GM19351 (cell line): ENCODE data around the gene PTH2R.
A peak's percentile ranks its signal among the peaks of the same experiment; 100 is the strongest.
"Not testable (repeated sequence)": the region's sequence is repeated elsewhere in the genome, so short reads cannot be mapped to it uniquely, and the experiment has no call there.

Source experiments
- ATAC-seq: cut with Tn5 transposase; IDR thresholded peaks from one replicate; pipeline ENCODE4 v1.9.1; 2021; ENCODE audit warnings: mild to moderate bottlenecking, moderate library complexity; ENCODE audit not compliant: unreplicated experiment

The PTH2R gene

DNA sequence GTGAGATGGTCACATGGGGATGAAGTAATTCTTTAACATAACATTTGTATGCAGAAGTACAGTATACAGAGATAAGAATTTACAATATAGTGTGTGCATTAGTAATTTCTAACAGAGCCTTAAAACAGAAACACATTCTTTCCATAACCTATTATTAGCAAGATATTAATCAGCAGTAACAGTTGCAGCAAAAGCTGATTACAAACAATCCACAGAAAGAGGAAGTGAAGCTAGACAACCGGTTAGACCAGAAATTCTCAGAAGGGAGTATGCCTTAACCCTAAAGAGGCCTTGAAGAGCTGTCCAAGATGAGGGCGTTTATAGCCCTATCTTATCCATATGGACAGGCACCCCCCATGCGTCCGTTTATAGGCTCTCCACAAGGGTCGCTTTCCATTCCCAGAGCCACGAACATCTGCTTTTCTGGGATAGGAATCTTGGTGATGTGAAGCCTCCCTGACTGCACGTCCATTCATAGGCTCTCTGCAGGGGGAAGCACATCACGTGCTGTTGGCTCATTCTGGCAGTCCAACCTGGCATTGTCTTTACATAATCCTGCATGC, 75.9 kb downstream of the PTH2R start:
- not testable (repeated sequence) for ATAC-seq

GRCh38 chr2:208485390-208485789, 78.8 kb downstream of the PTH2R start:
- ATAC-seq = no peak

DNA sequence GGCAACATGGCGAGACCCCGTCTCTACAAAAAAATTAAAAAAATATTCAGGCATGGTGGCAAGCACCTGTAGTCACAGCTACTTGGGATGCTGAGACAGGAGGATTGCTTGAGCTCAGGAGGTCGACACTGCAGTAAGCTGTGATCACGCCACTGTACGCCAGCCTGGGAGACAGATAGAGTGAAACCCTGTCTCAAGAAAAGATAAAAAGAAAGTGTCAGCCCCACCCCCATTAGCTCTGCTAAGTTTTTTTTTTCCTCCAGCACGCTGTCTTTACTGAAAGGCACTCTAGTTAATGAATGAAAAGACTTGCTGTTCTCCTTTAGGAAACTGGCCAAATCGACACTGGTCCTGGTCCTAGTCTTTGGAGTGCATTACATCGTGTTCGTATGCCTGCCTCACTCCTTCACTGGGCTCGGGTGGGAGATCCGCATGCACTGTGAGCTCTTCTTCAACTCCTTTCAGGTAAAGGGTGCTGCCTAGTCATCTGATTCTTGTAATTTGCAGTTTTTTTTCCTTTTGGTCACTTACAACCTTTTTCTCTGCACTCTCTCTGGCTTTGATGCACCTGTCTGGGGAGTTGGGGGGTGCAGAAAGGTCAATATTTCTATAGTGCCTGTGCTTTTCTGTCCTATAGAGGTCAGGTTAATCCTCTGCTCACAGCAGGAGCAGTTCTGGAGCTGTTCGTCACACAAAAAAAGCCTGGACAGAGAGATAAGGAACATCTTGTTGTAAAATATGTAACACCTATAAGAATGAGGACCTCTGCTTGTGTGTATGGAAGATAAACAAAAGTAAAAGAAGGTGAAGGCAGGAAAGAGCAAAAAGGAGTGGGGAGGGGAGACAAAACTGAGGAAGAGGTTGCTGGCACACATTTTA, 82.3 kb downstream of the PTH2R start:
- no peak for ATAC-seq

GRCh38 chr2:208489687-208490086, 83.1 kb downstream of the PTH2R start:
- no peak for ATAC-seq

DNA sequence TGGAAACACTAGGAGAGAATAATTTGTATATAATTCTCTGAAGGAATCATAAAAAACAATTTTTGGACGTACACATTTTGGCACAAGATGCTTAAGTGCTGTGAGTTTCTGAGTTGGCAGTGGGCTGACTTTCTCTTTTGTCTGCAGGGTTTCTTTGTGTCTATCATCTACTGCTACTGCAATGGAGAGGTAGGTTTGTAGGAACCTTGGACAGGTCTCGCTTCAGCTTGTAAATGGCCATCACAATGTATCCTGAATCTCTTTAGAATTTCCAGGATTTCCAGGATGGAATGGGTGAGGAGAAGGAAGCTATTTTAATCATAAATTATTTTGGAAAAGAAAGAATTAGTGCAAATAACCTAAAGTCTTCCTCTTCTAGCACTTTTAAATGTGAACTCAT, 83.9 kb downstream of the PTH2R start:
- ATAC-seq = no peak

GRCh38 chr2:208491641-208492040, 85.0 kb downstream of the PTH2R start:
- ATAC-seq = no peak

- no peak for ATAC-seq
Measured at GRCh38 chr2:208492069-208492468, 85.5 kb downstream of the PTH2R start.

DNA sequence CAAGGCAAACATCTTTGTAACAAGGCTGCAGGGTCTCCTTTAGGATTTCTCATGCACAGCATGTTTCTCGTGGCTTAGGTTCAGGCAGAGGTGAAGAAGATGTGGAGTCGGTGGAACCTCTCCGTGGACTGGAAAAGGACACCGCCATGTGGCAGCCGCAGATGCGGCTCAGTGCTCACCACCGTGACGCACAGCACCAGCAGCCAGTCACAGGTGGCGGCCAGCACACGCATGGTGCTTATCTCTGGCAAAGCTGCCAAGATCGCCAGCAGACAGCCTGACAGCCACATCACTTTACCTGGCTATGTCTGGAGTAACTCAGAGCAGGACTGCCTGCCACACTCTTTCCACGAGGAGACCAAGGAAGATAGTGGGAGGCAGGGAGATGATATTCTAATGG, 86.6 kb downstream of the PTH2R start:
- no peak for ATAC-seq

DNA sequence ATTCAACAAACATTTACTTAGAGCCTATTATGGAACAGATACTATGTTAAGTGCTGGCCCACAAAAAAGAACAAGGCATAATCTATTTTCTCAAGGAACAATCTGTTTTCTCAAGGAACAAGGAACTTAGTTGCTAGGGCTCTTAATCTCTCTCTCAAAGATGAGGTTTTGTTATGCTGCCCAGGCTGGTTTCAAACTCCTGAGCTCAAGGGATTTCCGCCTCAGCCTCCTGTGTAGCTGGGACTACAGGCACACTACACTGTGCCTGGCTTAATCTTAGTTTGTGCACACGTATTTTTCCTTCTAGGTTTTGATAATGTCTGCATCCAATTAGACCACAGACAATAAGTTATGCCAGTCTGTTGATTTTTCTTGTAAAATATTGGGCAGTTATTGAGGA, 89.5 kb downstream of the PTH2R start:
- ATAC-seq = no peak

GRCh38 chr2:208501206-208501605, 94.6 kb downstream of the PTH2R start:
- no peak for ATAC-seq

GRCh38 chr2:208502288-208502687, 95.7 kb downstream of the PTH2R start:
- no peak for ATAC-seq

DNA sequence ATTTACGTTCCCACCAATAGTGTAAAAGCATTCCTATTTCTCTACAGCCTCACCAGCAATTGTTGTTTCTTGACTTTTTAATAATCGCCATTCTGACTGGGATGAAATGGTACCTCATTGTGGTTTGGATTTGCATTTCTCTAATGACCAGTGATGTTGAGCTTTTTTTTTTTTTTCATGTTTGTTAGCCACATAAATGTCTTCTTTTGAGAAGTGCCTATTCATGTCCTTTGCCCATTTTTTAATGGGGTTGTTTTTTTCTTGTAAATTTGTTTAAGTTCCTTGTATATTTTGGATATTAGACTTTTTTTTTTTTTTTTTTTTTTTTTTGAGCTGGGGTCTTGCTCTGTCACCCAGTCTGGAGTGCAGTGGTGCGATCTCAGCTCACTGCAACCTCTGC, 98.8 kb downstream of the PTH2R start:
- not testable (repeated sequence) for ATAC-seq

DNA sequence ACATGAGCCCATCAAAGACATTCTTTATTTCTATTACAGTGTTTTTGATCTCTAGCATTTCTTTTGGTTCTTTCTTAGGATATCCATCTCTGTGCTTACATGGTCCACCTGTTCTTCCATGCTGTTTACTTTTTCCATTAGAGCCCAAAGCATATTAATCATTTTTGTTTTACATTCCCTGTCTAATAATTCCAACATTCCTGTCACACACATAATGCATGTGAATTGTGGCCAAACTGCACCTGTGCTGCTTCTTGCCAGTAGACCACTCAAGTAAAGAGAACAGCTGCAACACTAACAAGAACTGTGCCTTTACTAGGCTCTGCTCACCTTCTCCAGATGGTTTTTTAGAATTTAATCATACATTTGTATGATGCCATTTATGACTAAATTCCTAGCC, 103.0 kb downstream of the PTH2R start:
- no peak for ATAC-seq

- ATAC-seq = no peak
Measured at GRCh38 chr2:208511016-208511415, 104.4 kb downstream of the PTH2R start.

DNA sequence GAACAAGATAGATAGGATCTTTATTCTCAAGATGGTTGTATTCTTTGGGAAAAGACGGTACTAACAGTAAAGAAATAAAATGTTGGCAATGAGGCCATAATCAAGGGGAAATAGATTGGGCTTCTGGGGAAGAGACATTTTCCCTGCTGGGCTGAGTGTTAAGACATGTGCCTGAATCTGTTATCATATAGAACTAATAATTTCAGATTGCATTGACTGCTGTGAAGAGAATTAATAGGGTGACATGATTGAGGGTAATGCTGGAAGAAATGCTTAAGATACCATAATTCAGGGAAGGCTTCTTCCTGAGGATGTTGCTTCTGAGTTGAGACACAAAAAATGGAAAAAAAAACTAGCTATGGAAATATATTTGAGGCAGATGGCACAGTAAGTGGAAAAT, 105.0 kb downstream of the PTH2R start:
- ATAC-seq = no peak

DNA sequence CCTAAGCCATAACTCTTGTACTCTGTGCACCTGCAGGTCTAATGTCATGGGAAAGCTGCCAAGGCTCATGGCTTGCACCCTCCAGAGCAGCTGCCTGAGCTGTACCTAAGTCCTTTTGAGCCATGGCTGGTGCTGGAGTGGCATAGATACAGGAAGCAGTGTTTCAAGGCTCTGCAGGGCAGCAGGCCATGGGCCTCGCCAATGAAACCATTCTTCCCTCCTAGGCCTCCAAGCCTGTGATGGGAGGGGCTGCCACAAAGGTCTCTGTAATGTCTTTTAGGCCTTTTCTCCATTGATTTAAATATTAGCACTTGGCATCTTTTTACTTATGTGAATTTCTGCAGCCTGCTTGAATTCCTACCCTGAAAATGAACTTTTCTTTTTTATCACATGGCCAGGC, 108.5 kb downstream of the PTH2R start:
- no peak for ATAC-seq

DNA sequence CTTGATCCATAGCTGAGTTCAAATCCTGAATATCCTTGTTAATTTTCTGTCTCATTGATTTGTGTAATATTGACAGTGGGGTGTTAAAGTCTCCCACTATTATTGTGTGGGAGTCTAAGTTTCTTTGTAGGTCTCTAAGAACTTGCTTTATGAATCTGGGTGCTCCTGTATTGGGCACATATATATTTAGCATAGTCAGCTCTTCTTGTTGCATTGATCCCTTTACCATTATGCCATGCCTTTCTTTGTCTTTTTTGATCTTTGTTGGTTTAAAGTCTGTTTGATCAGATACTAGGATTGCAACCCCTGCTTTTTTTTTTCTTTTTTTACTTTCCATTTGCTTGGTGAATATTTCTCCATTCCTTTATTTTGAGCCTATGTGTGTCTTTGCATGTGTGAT, 116.5 kb downstream of the PTH2R start:
- ATAC-seq = not testable (repeated sequence)

DNA sequence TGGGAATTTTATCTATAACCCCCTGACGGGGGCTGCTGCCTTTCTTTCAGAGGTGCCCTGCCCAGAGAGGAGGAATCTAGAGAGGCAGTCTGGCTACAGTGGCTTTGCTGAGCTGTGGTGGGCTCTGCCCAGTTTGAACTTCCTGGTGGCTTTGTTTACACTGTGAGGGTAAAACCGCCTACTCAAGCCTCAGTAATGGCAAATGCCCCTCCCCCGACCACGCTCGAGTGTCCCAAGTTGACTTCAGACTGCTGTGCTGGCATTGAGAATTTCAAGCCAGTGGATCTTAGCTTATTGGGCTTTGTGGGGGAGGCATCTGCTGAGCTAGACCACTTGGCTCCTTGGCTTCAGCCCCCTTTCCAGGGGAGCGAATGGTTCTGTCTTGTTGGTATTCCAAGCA, 118.6 kb downstream of the PTH2R start:
- ATAC-seq = not testable (repeated sequence)

GRCh38 chr2:208529796-208530195, 123.2 kb downstream of the PTH2R start:
- ATAC-seq = no peak

DNA sequence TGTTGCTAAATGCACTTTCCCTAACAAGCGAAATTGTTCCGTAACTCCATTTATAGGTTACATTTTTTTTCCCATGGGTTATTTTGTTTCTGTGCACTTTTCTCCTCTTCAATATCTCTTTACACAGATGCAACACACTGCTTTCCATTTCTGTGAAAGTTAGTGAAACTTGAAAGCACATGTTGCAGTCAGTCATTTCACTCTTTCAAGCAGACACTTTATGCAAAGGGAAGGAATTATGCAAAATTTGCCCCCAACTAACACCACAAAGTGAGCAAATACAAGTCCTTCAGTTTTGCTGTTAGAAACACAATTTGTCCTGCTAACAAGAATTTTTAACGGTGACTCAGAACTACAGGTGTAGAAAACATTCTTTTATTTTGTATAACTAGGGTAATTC, 124.8 kb downstream of the PTH2R start:
- peak; percentile 78 for ATAC-seq

DNA sequence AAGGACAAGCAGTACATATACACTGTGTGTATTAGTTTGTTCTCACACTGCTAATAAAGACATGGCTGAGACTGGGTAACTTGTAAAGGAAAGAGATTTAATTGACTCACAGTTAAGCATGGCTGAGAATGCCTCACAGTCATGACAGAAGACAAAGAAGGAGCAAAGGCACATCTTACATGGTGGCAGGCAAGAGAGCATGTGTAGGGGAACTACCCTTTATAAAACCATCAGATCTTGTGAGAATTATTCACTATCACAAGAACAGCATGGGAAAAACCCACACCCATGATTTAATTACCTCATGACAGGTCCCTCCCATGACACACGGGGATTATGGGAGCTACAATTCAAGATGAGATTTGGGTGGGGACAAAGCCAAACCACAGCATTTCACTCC, 129.0 kb downstream of the PTH2R start:
- not testable (repeated sequence) for ATAC-seq

- no peak for ATAC-seq
Measured at GRCh38 chr2:208541461-208541988, 134.9 kb downstream of the PTH2R start.
